Fibroblast of upper back skin (primary cell): Measurements from ENCODE around the gene RASAL1.

ENCODE experiments used
- DNase-seq: peaks from one replicate; pipeline ENCODE4 v3.0.0-alpha.2; 2013

Gene RASAL1

GRCh38 chr12:113055594-113056380 is 79.8 kb downstream of the RASAL1 start:
- no peak for DNase-seq

GRCh38 chr12:113054948-113055486 is 80.5 kb downstream of the RASAL1 start:
- DNase-seq = no peak

- DNase-seq = no peak
Observed at GRCh38 chr12:113052326-113052725, 83.2 kb downstream of the RASAL1 start.

- no peak for DNase-seq
Observed at GRCh38 chr12:113051759-113052158, 83.8 kb downstream of the RASAL1 start.

- no peak for DNase-seq
Observed at GRCh38 chr12:113050795-113051194, 84.8 kb downstream of the RASAL1 start.

GRCh38 chr12:113049976-113050742 is 85.4 kb downstream of the RASAL1 start:
- DNase-seq = no peak
